Astrocyte of the cerebellum (primary cell): Measurements from ENCODE around the gene MARVELD3.

Experiments used
- DNase-seq: peaks from one replicate; pipeline ENCODE4 v3.0.0-alpha.2; 2011; ENCODE audit warnings: low read depth
- H3K4me3 ChIP-seq: 2 replicates; pipeline ENCODE4 v1.5.1; 2011; ENCODE audit warnings: mild to moderate bottlenecking, low read depth, low read length, moderate library complexity
- in situ Hi-C: cut with HindIII; loops from 2 replicates; pipeline ENCODE4 v1.10.0; 2017; ENCODE audit warnings: low sequenced_read_pairs
- TF ChIP-seq, protein P1 (sequence below): IDR thresholded peaks from 2 replicates; pipeline ENCODE4 v1.5.1; 2012; ENCODE audit warnings: low read length, low read depth, moderate library complexity, mild to moderate bottlenecking; ENCODE audit errors: missing control alignments

Gene MARVELD3

DNA sequence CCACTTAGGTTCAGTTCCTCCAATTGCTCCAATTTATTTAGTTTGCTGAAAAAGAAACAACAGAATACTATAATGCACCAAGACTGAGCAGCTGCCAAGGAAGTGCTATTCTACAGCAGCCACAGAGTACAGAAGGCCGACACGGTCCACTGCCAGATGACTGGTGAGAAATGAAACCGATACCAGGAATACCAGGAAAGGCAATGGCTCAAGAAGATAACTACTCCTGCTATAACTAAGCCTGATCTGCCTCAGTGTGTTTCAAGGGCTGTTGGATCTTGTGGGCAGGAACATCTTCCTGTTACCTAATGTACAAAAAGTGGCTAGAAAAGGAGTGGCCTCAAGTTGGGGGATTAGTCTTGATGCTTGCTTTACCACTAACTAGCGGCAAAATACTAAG, 32.8 kb downstream of the MARVELD3 start:
- in situ Hi-C loops: no loop called here
- no peak for DNase-seq
- TF ChIP-seq, protein P1, sequence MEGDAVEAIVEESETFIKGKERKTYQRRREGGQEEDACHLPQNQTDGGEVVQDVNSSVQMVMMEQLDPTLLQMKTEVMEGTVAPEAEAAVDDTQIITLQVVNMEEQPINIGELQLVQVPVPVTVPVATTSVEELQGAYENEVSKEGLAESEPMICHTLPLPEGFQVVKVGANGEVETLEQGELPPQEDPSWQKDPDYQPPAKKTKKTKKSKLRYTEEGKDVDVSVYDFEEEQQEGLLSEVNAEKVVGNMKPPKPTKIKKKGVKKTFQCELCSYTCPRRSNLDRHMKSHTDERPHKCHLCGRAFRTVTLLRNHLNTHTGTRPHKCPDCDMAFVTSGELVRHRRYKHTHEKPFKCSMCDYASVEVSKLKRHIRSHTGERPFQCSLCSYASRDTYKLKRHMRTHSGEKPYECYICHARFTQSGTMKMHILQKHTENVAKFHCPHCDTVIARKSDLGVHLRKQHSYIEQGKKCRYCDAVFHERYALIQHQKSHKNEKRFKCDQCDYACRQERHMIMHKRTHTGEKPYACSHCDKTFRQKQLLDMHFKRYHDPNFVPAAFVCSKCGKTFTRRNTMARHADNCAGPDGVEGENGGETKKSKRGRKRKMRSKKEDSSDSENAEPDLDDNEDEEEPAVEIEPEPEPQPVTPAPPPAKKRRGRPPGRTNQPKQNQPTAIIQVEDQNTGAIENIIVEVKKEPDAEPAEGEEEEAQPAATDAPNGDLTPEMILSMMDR: no peak
- H3K4me3 ChIP-seq: no peak overlapping the region

DNA sequence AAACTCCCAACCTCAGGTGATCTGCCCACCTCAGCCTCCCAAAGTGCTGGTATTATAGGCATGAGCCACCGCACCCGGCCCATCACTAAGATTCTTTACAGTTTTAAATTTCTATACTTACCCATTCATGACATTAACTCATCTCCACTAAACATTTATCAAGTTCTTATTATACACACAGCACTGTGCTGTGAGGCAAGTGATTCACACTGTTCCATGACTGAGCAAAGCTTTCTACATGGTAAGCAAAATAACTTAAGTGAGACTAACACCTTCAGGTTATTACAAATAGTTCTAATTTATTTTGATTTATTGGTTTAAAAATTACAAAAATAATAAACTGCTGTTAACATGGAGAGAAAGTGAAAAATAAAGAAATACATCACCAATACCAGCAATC, 33.5 kb downstream of the MARVELD3 start:
- in situ Hi-C loops: no loop called here
- TF ChIP-seq, protein P1: no peak
- DNase-seq: no peak
- H3K4me3 ChIP-seq: no peak overlapping the region

DNA sequence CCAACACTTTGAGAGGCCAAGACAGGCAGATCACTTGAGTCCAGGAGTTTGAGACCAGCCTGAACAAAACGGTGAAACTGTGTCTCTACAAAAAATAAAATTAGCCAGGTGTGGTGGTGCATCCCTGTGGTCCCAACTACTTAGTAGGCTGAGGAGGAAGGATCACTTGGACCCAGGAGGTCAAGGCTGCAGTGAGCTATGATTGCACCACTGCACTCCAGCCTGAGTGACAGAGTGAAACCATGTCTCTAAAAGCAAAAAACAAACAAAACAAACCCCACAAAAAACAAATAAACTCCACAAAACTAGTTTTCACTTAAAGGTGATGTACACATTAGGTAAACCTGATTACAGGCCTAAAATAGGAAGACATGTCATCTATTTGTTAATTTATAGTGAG, 40.3 kb downstream of the MARVELD3 start:
- in situ Hi-C loops: no loop called here
- TF ChIP-seq, protein P1: no peak
- no peak for DNase-seq
- H3K4me3 ChIP-seq: no peak overlapping the region

DNA sequence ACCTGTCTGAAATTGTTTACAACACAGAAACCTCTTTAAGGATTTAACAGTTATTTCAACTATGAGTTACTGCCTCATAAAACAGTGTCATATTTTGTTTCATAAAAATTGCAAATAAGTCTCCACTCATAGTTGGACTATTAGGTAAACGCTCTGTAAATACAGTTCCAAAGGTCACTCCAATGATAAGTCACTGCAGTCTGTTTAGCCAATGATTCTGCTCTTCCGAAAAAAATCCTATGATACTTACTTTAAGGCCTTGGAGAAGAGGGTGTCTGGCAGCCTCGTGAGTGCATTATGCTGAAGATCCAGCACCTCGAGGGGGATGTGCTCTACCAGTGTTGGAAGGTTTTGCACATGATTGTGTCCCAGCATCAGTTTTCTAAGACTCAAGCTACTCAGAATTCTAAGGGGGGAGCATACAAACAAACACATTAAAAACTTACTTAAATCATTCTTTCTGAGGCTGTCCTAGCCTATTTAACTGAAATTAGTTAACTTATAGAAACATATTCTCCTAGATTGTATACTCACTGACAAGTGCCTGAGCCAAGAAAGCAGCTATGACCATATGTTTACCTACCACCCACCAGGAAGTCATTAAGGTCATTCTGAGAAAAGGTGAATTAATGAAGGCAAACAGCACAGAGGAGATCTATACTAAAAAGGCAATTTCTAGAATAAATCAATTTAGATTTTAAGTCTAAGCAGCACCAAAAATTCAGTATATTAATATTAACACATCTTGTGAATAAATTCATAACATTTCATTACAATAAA, 41.1 kb downstream of the MARVELD3 start:
- DNase-seq: no peak
- H3K4me3 ChIP-seq: no peak overlapping the region
- TF ChIP-seq, protein P1: no peak
- in situ Hi-C loops: no loop called here

DNA sequence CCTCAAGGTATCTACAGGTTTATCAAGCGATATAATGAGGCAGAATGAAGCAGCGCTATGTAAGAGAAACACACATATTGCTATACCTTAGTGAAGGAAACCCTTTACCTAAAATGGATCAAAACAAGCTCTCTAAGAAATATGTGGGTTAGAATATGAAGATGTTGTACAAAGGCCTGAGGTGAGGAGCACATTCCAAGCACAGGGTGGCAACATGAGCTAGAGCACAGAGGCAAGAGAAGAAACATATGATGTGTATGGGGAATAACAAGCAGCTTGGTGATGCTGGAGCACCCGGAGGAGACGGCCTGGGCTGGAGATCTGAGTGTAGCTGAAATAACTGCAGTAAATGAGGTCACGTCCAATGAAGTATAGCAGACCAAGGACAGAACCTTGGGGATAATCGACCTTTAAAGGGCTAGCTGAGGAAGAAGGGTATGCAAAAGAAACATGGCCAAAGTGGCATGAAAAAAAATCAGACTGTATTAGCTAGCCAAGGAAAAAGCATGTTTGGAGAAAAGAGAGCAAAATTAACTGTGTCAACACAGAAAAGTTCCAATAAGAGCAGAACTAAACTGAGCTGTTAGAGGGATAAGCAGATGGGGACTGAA, 44.0 kb downstream of the MARVELD3 start:
- H3K4me3 ChIP-seq: no peak overlapping the region
- DNase-seq: no peak
- TF ChIP-seq, protein P1: no peak
- in situ Hi-C loops: no loop called here

DNA sequence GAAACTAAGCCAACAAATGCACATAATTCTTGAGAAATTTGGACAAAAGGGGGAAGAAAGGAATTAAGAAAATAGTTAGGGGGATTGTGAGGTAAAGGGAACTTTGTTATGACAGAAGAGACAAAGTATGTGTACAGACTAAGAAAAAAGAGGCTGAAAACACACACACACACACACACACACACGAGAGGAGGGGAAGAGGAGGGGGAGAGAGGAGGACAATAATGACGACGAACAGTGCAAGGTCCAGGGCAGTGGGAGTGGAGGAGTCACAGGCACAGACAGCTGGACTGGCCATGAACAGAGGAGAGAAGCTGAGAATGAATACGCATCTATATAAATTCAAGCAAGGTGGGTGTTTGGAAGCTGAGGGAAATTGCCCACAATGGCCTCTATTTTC, 44.6 kb downstream of the MARVELD3 start:
- H3K4me3 ChIP-seq: no peak overlapping the region
- in situ Hi-C loops: no loop called here
- TF ChIP-seq, protein P1: no peak
- no peak for DNase-seq
